Superior temporal gyrus (tissue), 1 donor: Measurements from ENCODE around the gene SMCO4.
"Not testable (repeated sequence)": the region's sequence is repeated elsewhere in the genome, so short reads cannot be mapped to it uniquely, and the experiment has no call there.

Experiments
- DNase-seq: peaks from one replicate; pipeline ENCODE4 v3.0.0-alpha.2; 2016; ENCODE audit errors: extremely low spot score

Gene SMCO4

GRCh38 chr11:93560199-93560932, 17.2 kb upstream of the SMCO4 start:
- no peak for DNase-seq

- DNase-seq, result no peak
Observed at GRCh38 chr11:93559681-93560080, 16.5 kb upstream of the SMCO4 start.

DNA sequence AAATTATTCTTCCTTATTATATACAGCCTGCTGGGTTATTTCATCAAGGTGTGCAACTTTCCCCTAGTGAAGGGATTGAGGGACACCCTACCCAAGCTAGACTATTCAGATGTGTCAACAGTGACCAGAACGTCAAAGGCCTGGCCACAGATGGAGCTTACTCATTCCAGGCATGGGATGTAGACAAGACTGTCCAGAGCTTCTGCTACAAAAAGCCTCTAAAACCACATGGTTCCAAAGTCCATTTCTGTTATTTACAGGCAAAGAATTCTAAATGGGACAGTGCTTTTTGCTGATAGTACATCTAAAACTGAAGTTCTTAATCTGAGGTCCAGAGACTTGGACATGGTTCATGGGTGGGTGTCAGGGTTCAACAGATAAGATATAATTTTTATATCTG, 9.7 kb upstream of the SMCO4 start:
- DNase-seq, result no peak

- DNase-seq, result no peak
Observed at GRCh38 chr11:93549976-93550375, 6.8 kb upstream of the SMCO4 start.

GRCh38 chr11:93548679-93549319, 5.6 kb upstream of the SMCO4 start:
- no peak for DNase-seq

DNA sequence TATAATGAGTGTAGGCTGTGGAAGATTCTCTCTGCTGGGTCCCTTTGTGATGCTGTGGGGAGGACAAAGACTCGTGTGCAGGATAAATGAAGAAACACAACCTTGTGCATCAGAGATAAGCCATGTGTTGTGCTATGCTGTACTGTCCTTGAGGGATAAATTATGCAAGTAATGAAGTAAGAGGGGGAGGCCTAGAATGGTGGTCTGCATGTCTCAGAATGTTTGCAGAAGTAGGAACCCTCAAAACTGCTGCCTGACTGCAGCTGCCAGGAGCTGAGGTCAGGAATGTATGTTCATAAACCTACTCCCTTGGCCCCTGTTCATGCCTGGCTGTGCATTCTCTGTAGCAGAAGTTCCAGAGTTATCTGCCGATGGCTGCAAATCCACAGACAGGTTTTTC, 4.6 kb upstream of the SMCO4 start:
- no peak for DNase-seq

DNA sequence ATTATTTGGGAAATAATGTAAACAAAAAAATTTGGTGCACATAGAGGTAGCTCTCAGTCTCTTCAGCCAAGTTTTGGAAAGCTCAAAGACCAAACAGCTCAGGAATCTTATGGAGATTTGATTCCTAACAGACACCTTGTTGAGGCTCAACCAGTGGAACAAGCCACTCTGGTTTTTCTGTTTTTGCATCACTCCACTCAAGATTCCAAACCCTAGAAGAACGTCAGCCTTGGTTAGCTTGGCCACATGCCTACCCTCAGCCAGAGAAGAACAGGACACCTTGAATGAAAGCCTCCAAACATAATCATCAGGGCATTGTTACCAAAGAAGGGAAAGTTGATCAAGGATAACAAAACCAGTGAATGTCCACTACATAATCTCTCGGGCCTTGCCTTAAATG, 3.8 kb upstream of the SMCO4 start:
- no peak for DNase-seq

DNA sequence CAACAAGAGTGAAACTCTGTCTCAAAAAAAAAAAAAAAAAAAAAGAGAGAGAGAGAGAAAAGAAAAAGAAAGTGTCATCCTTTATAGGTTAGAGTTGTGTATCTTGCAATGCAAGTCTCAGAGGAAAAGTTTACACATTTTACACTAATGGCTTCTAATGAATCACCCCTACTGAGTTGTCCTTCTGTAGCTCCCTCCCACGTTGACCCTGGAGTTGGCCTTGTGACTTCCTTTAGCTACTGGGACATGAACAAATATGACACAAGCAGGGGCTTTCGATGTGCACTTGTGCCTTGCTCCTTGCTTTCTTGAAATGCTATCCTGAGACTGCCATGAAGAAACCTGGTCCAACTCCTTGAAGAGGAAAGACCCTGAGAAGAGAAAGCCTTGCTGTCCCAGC, 2.4 kb upstream of the SMCO4 start:
- DNase-seq, result no peak

- DNase-seq, result no peak
Observed at GRCh38 chr11:93542811-93543229, 371 bp downstream of the SMCO4 start.

DNA sequence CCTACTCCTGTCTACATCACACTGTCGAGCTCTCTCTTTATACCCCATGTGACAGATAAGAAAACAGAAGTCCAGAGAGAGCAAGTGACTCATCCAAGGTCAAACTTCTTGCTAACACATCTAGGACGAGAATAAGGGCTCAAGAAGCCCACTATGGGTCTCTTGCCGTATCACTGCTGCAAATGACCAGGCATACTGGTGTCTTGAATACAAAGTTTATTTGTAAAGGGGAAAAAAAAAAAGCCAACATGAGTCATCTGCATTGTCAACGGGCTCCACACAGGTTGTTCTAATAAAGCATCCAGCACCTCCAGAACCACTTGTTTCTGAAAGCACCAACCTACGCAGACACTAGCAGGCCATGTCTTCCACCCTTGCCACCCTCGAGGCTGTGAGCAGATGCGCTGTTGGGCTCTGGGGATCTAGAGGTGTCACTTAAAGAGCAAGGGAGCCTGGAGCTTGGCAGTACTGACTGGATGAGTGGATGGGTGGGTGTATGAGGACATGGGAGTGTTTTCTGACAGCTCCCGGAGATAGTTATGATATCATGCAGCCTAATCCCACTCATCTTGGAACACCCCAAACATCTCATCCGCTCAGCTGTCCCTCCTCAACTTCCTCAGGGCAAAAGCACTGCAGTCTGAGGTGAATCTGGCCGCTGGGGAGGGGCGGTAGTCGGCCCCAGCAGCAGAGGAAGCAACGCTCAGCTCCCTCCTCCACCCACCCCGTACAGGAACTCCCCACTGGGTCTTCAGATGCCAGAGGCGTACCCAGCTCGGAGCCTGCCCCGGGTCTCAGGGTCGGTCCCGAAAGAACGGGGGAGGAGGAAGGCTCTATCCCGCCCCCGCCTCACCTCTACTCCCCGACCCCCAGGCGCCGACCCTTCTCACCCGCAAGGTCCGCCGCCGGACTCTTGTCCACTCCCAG, 1.0 kb downstream of the SMCO4 start:
- peak; percentile 55 for DNase-seq

DNA sequence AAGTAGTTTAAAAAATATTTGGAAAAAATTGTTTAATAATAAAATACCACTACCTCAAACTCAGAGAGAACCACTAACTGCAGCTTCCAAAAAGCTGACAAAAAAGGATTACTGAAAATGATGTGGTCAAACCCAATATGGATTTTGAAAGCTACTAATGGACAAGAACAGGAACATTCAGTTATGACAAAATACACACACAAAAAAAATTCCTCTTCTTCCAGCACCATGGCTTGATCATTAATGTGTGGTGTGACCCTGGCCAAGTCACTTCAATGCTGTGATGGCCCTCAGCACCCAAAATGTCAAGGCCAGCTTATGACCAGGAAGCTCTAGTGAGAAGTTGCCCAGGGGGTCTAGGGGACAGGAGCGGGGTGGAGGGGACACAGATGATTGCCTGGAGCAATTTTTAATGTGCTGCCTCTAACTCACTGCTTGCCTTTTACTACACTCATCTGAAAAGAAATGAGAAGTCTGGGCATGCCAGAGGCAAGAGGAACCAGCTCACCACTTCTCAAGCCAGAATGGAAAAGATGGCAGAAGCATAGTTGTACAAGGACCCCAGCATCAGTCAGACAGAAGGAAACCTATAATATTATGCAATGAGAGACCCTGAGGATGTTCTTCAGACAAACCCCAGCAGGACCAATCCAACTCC, 2.2 kb downstream of the SMCO4 start:
- DNase-seq, result no peak

DNA sequence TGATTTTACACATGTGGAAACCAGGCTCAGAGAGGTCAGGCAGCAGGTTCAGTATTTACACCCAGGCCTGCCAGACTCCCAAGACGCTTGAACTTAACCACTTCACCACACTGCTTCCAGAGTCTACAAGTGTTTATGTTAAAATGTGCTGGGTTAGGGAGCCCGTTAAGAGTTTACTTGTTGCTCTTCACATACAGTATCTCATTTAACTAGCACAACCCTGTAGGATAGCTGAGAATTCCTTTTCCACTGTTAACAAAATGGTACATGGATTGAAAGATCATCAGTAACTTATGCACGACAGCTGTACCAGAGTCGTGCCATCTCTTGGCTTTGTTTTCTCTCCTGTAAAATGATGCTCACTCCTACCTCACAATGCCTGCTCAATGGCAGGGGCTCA, 2.9 kb downstream of the SMCO4 start:
- no peak for DNase-seq

GRCh38 chr11:93537767-93538261, 5.4 kb downstream of the SMCO4 start:
- peak; percentile 39 for DNase-seq

- peak; percentile 74 for DNase-seq
Observed at GRCh38 chr11:93537049-93537448, 6.1 kb downstream of the SMCO4 start.

- no peak for DNase-seq
Observed at GRCh38 chr11:93536101-93536861, 6.9 kb downstream of the SMCO4 start.

- DNase-seq, result not testable (repeated sequence)
Observed at GRCh38 chr11:93535578-93535977, 7.6 kb downstream of the SMCO4 start.

DNA sequence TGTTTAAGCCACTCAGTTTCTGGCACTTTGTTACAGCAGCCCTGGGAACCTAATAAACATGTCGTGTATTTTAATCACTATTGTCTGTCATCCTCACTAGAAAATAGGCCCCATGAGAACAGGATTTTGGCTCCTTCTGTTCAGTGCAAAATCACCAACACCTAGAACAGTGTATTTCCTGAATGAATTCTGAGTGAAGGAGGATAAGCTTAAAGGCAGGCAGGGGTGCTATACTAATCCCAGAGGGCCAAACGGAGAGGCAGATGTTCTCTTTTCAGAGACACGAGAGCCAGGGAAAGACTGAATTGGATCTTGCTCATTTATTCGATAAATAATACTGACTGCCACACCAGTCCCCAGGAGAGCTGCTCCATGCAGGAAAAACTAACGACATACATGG, 10.4 kb downstream of the SMCO4 start:
- DNase-seq, result no peak

DNA sequence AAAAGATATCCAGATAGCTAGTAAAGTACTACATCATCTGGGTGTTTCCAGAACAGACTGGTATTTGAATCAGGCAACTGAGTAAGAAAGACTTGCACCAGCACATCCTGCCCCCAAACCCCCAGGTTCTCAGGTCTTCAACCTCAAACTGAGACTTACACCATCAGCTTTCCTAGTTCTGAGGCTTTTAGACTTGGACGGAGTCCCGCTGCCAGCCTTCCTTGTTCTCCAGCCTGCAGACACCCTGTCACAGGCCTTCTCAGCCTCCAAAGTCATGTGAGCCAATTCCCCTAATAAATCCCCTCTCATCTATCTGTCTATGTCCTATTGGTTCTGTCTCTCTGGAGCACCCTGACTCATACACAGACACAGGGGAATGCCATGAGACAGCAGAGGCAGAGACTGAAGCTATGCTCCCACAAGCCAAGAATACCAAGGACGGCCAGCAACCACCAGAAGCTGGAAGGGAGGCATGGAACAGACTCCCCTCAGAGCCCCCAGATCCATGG, 10.9 kb downstream of the SMCO4 start:
- DNase-seq, result no peak

- DNase-seq, result no peak
Observed at GRCh38 chr11:93530468-93530826, 12.7 kb downstream of the SMCO4 start.

DNA sequence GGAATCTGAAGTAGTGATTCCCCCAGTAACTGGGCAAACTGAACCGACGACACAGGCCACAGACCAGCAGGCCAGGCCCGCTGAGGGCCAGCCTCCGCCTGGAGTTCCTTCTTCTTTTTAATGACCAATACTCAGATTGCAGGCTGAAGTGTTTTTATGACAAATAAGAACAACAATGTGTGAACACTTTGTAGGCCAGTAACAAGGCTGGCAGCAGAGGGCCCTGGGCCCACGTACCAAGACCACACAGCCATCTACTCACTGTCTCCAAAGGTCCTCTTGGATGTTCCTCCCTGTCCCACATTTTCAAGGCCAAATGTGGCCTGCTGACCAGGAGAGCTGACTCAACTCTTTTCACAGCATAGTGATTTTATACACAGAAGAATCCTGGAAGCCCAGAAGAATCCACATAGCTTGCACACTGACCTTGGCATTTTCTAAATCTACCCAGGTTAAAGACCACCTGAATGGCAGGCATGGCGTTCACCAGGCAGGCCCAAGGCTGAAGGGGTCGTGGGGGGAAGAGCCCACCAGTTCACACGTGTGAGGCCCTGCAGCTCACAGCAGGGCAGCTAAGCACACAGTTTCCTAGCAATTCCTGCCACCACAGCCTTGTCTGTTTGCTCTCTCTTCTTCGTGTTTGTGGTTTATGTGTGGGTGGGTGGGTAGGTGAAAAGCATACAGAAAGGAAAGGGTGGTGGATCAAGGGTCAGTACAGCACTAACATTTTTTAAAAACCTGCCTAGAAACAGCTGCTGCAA, 13.3 kb downstream of the SMCO4 start:
- DNase-seq, result no peak
